GM23338 (cell line): ENCODE data around the gene ENOSF1. TPM values are rescaled to one million over a fixed set of nuclear protein-coding genes. Genes with fewer than 3 reads are reported as not detected.

ENCODE experiments used
- ATAC-seq: fragments of 200-7000 bp; cut with Tn5 transposase; 3 replicates; pipeline ENCODE4 v1.9.1; 2020
- DNase-seq: peaks from one replicate; pipeline ENCODE4 v3.0.0-alpha.2; 2015; ENCODE audit warnings: low spot score
- H2AFZ ChIP-seq: fragments of 200-600 bp; sonication (generic); 2 replicates; pipeline ENCODE4 v1.8.0; 2016; ENCODE audit warnings: antibody characterized with exemption, mild to moderate bottlenecking, moderate library complexity
- H3F3A ChIP-seq: fragments of 200-600 bp; sonication (generic); replicated peaks from 2 replicates; pipeline ENCODE4 v1.8.0; 2017; ENCODE audit warnings: antibody characterized with exemption, mixed run types, low read depth
- H3K27ac ChIP-seq: fragments of 200-600 bp; sonication (generic); 2 replicates; pipeline ENCODE4 v1.6.1; 2016; ENCODE audit warnings: low read depth
- H3K27me3 ChIP-seq: fragments of 200-600 bp; sonication (generic); 2 replicates; pipeline ENCODE4 v1.8.0; 2016; ENCODE audit warnings: mild to moderate bottlenecking, mixed run types, moderate library complexity; ENCODE audit not compliant: insufficient read depth
- H3K36me3 ChIP-seq: fragments of 200-600 bp; sonication (generic); 2 replicates; pipeline ENCODE4 v1.8.0; 2016; ENCODE audit warnings: mild to moderate bottlenecking; ENCODE audit not compliant: insufficient read depth
- H3K4me1 ChIP-seq: fragments of 200-600 bp; sonication (generic); 2 replicates; pipeline ENCODE4 v1.8.0; 2016; ENCODE audit warnings: mild to moderate bottlenecking, moderate library complexity; ENCODE audit not compliant: insufficient read depth
- H3K4me2 ChIP-seq: fragments of 200-600 bp; sonication (generic); 2 replicates; pipeline ENCODE4 v1.7.1; 2017; ENCODE audit warnings: mixed run types
- H3K4me3 ChIP-seq: fragments of 200-600 bp; sonication (generic); 2 replicates; pipeline ENCODE4 v1.6.1; 2016; ENCODE audit warnings: mixed run types
- H3K79me2 ChIP-seq: fragments of 200-600 bp; sonication (generic); replicated peaks from 2 replicates; pipeline ENCODE4 v1.8.0; 2017; ENCODE audit warnings: mild to moderate bottlenecking; ENCODE audit not compliant: insufficient read depth
- H3K9me2 ChIP-seq: fragments of 200-600 bp; sonication (generic); 2 replicates; pipeline ENCODE4 v1.8.0; 2017; ENCODE audit not compliant: insufficient read depth
- H4K20me1 ChIP-seq: fragments of 200-600 bp; sonication (generic); replicated peaks from 2 replicates; pipeline ENCODE4 v1.8.0; 2017; ENCODE audit warnings: mild to moderate bottlenecking; ENCODE audit not compliant: insufficient read depth
- H3K27ac Mint-ChIP-seq: 2 replicates; pipeline ENCODE4 v1.8.0; 2020; ENCODE audit warnings: inconsistent platforms, mild to moderate bottlenecking, moderate library complexity, mixed read lengths
- H3K27me3 Mint-ChIP-seq: 3 replicates; pipeline ENCODE4 v1.8.0; 2022; ENCODE audit warnings: low read depth, mild to moderate bottlenecking, moderate library complexity, mixed read lengths, inconsistent platforms; ENCODE audit not compliant: insufficient read depth, poor library complexity
- H3K36me3 Mint-ChIP-seq: 3 replicates; pipeline ENCODE4 v1.8.0; 2021; ENCODE audit warnings: low read depth, mild to moderate bottlenecking, inconsistent platforms, moderate library complexity, mixed read lengths
- H3K4me1 Mint-ChIP-seq: 3 replicates; pipeline ENCODE4 v1.8.0; 2020; ENCODE audit warnings: mild to moderate bottlenecking, inconsistent platforms, mixed read lengths
- H3K4me3 Mint-ChIP-seq: 3 replicates; pipeline ENCODE4 v1.8.0; 2021; ENCODE audit warnings: moderate library complexity, mild to moderate bottlenecking, inconsistent platforms, mixed read lengths
- H3K9me3 Mint-ChIP-seq: 3 replicates; pipeline ENCODE4 v1.8.0; 2020; ENCODE audit warnings: moderate library complexity, mild to moderate bottlenecking, inconsistent platforms, mixed read lengths
- CREB1 ChIP-seq: fragments of 250-450 bp; sonication (Bioruptor Pico); IDR thresholded peaks from 2 replicates; pipeline ENCODE4 v1.5.0; 2020; ENCODE audit warnings: low read depth, mild to moderate bottlenecking, moderate library complexity
- CTCF ChIP-seq, 2 experiments: fragments of 200-600 bp in 1 of 2; sonication (generic) in 1 of 2; conservative IDR thresholded peaks; 2 replicates each; pipeline versions ENCODE4 v1.5.1 to v1.6.1; 2016 to 2017; ENCODE audit warnings: antibody characterized with exemption in 2 of 2, low read depth in 2 of 2, mild to moderate bottlenecking in 2 of 2, moderate library complexity in 1 of 2
- ETS1 ChIP-seq: IDR thresholded peaks from 2 replicates; pipeline ENCODE4 v1.6.1; 2016; ENCODE audit warnings: antibody characterized with exemption
- NANOG ChIP-seq: IDR thresholded peaks from 2 replicates; pipeline ENCODE4 v1.6.1; 2016; ENCODE audit warnings: antibody characterized with exemption, borderline replicate concordance
- STAT1 ChIP-seq: IDR thresholded peaks from one replicate; pipeline ENCODE4 v1.6.1; 2016; ENCODE audit warnings: antibody characterized with exemption; ENCODE audit not compliant: unreplicated experiment
- ZNF114 ChIP-seq: fragments of 250-450 bp; sonication (Bioruptor Pico); IDR thresholded peaks from 2 replicates; pipeline ENCODE4 v1.5.0; 2020; ENCODE audit warnings: mild to moderate bottlenecking, moderate library complexity
- ZNF331 ChIP-seq: fragments of 250-450 bp; sonication (Bioruptor Pico); IDR thresholded peaks from 2 replicates; pipeline ENCODE4 v1.5.0; 2020; ENCODE audit warnings: low read depth, mild to moderate bottlenecking, moderate library complexity
- ZNF462 ChIP-seq: fragments of 250-450 bp; sonication (Bioruptor Pico); IDR thresholded peaks from 2 replicates; pipeline ENCODE4 v1.5.0; 2020; ENCODE audit warnings: mild to moderate bottlenecking, moderate library complexity
- polyA plus RNA-seq: library from polyadenylated mRNA; unstranded; fragments of >200 nt; fragmentation: Nextera tagmentation; extraction: Ambion mirVana; gene quantifications from 2 replicates; pipeline ENCODE4 v1.2.1, GENCODE V29; 2016
- total RNA-seq: library from RNA; depleted of rRNA; stranded (reverse); fragments of >200 nt; shearing (Covaris generic); gene quantifications from 2 replicates; pipeline ENCODE4 v1.2.3, GENCODE V29; 2014

Gene ENOSF1
- total and polyA plus RNA-seq, 2 experiments from 2014 or later: 30.1 to 36.4 TPM

GRCh38 chr18:629269-630150 is 82.9 kb downstream of the ENOSF1 start:
- ATAC-seq (peak; percentile 53), DNase-seq (peak; percentile 50)
- peaks cover 2% of the 10 kb centered on the region; the same call in 1 of the 3 replicates for H3K9me3 Mint-ChIP-seq
- Histone ChIP-seq H2AFZ (peak overlapping the region; percentile 43; the same call in 1 of the 2 replicates), H3K4me2 (no peak overlapping the region), H3K4me3 (no peak overlapping the region), H3K9me2 (no peaks in the 10 kb centered on the region; the same call in 1 of the 2 replicates), H3K4me1 (peaks cover 7% of the 10 kb centered on the region), H3K27ac (no peak overlapping the region), H4K20me1 (no peaks in the 10 kb centered on the region), H3K79me2 (no peaks in the 10 kb centered on the region), H3K27me3 (no peaks in the 10 kb centered on the region), H3F3A (0 out of 2 replicates have a peak, but pooled peaks cover 7% of the 10 kb centered on the region), H3K36me3 (no peaks in the 10 kb centered on the region)
- H3K27ac Mint-ChIP-seq: peak overlapping the region; percentile 57
- peaks cover 5% of the 10 kb centered on the region for H3K27me3 Mint-ChIP-seq
- H3K4me1 Mint-ChIP-seq: peaks cover 18% of the 10 kb centered on the region
- TF ChIP-seq CTCF (conservative IDR thresholded peaks at IDR 0.05; ENCODE audit: low read depth in 2 of 2): peak in 1 of 2 experiments; percentile 50; a peak in 2 of 4 replicates
- TF ChIP-seq ZNF114 (CRISPR knock-in tag): no peak
- H3K4me3 Mint-ChIP-seq: no peak overlapping the region
- no peaks in the 10 kb centered on the region for H3K36me3 Mint-ChIP-seq

- no peaks in the 10 kb centered on the region for H3K9me3 Mint-ChIP-seq
- Histone ChIP-seq H3K79me2 (no peaks in the 10 kb centered on the region), H2AFZ (peak overlapping the region; percentile 11; the same call in 1 of the 2 replicates), H3K27me3 (no peaks in the 10 kb centered on the region), H3K4me2 (no peak overlapping the region), H3K27ac (no peak overlapping the region), H3K36me3 (no peaks in the 10 kb centered on the region), H3F3A (no peaks in the 10 kb centered on the region), H3K4me3 (no peak overlapping the region), H3K4me1 (peaks cover 4% of the 10 kb centered on the region; the same call in 1 of the 2 replicates), H4K20me1 (no peaks in the 10 kb centered on the region), H3K9me2 (no peaks in the 10 kb centered on the region; the same call in 1 of the 2 replicates)
- ATAC-seq (no peak), DNase-seq (no peak)
- peaks cover 14% of the 10 kb centered on the region for H3K4me1 Mint-ChIP-seq
- H3K27ac Mint-ChIP-seq: no peak overlapping the region
- H3K27me3 Mint-ChIP-seq: peaks cover 5% of the 10 kb centered on the region
- no peaks in the 10 kb centered on the region for H3K36me3 Mint-ChIP-seq
- no peak overlapping the region for H3K4me3 Mint-ChIP-seq
- no peak for TF ChIP-seq STAT1
- TF ChIP-seq CTCF (conservative IDR thresholded peaks at IDR 0.05; ENCODE audit: low read depth in 2 of 2): no peak
- TF ChIP-seq ZNF331: no peak
- no peak for TF ChIP-seq CREB1
- TF ChIP-seq ZNF462 (CRISPR knock-in tag): no peak
- TF ChIP-seq ETS1: no peak
- no peak for TF ChIP-seq NANOG
Measured at GRCh38 chr18:627231-627630, 85.2 kb downstream of the ENOSF1 start.
